HG02642 (cell line): ENCODE data around the gene RNASE12.

ENCODE experiments used
- ATAC-seq: cut with Tn5 transposase; IDR thresholded peaks from one replicate; pipeline ENCODE4 v1.9.1; 2021; ENCODE audit warnings: mild to moderate bottlenecking; ENCODE audit not compliant: unreplicated experiment, poor library complexity

RNASE12 gene

GRCh38 chr14:20548414-20549158 lies 42.6 kb downstream of the RNASE12 start:
- no peak for ATAC-seq

- ATAC-seq, result no peak
These were observed 44.3 kb downstream of the RNASE12 start for GRCh38 chr14:20546877-20547276.
